Measurements from ENCODE around the gene LUZP4. TPM values are rescaled to one million over a fixed set of nuclear protein-coding genes. Genes with fewer than 3 reads are reported as not detected.

Gene LUZP4
- total and polyA plus RNA-seq, 10 of the 15 experiments (the other 5 are each of a cell fraction or from before 2014, with no cell fraction given): not detected

DNA sequence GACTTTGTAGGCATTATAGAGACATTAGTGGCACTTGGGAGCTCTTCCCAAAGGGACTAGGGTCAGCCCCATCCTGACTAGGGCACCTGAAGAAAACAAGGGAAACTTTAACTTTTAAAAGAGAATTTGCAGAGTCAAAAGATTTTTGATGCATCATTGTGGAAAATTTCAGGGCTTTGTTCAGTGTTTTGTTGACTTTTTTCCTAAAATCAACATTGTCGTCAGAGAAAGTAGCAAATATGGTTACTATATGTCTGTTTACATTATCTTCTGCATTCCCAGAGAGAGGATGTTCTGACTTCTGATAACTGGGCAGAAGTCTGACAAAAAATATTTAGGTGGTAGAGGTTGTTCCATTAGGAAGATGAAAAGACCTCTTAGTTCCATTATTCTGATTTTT lies 51.9 kb downstream of the LUZP4 start:
- Histone ChIP-seq H2AFZ (ENCODE audit: control insufficient read depth, low read depth, low read length) (no peak overlapping the region), H3K4me1 (ENCODE audit: control insufficient read depth, insufficient read depth, low read length) (no peaks in the 10 kb centered on the region), H3K4me3 (no peak overlapping the region), H3K9me3 (replicated peaks; ENCODE audit: control insufficient read depth, insufficient read depth, low read length) (no peaks in the 10 kb centered on the region), H3K9ac (ENCODE audit: control insufficient read depth, insufficient read depth, low read length) (no peak overlapping the region), H3K79me2 (ENCODE audit: control insufficient read depth, insufficient read depth, low read length) (no peaks in the 10 kb centered on the region), H3K4me2 (ENCODE audit: control insufficient read depth, insufficient read depth) (no peak overlapping the region), H3K27me3 (replicated peaks in 1 of 2; ENCODE audit: control insufficient read depth in 2 of 2, insufficient read depth in 2 of 2, low read length in 1 of 2) (no peaks in the 10 kb centered on the region), H4K20me1 (ENCODE audit: control insufficient read depth, insufficient read depth) (no peaks in the 10 kb centered on the region), H3K36me3 (ENCODE audit: control insufficient read depth in 2 of 2, insufficient read depth in 2 of 2, low read length in 1 of 2) (no peaks in the 10 kb centered on the region), H3K27ac (ENCODE audit: control insufficient read depth, insufficient read depth) (no peak overlapping the region)
- ChIA-PET POLR2A (no interaction called here), RAD21 (ENCODE audit: unreplicated experiment) (no interaction called here), SMC1A (ENCODE audit: uncharacterized antibody, unreplicated experiment) (interaction anchor here (1.3 to 2.9 kb wide), 2 partner anchors 13 to 22 kb away, joined by 3 to 11 read pairs; no protein-coding TSS in a partner anchor), CTCF (interaction anchor here (1.0 kb wide), 1 partner anchor 12 kb away, joined by 3 read pairs; no protein-coding TSS in a partner anchor)
- TF ChIP-seq ZSCAN29 (IDR thresholded peaks at IDR 0.05) (no peak), NR2F1 (conservative IDR thresholded peaks at IDR 0.05) (no peak), POU2F2 (IDR thresholded peaks at IDR 0.05; ENCODE audit: borderline replicate concordance, low read depth, low read length) (no peak), FOXM1 (IDR thresholded peaks at IDR 0.05; ENCODE audit: low read depth, low read length) (no peak), STAT3 (IDR thresholded peaks at IDR 0.05; ENCODE audit: low read depth, low read length) (no peak), ZNF622 (IDR thresholded peaks at IDR 0.05) (no peak), BRCA1 (IDR thresholded peaks at IDR 0.05; ENCODE audit: low read depth, low read length) (no peak), ZNF207 (IDR thresholded peaks at IDR 0.05; ENCODE audit: borderline replicate concordance) (no peak), TAF1 (IDR thresholded peaks at IDR 0.05; ENCODE audit: borderline replicate concordance, low read depth, low read length) (no peak), SIN3A (IDR thresholded peaks at IDR 0.05; ENCODE audit: low read depth, low read length) (no peak), ZNF274 (IDR thresholded peaks at IDR 0.05; ENCODE audit: insufficient read depth, insufficient read length) (no peak), GABPA (IDR thresholded peaks at IDR 0.05; ENCODE audit: low read depth) (no peak), CBX5 (IDR thresholded peaks at IDR 0.05; ENCODE audit: low read depth) (no peak), ATF7 (IDR thresholded peaks at IDR 0.05; ENCODE audit: low read depth) (no peak), WRNIP1 (IDR thresholded peaks at IDR 0.05; ENCODE audit: borderline replicate concordance, low read depth, low read length) (no peak)
- TF ChIP-seq, protein P1, sequence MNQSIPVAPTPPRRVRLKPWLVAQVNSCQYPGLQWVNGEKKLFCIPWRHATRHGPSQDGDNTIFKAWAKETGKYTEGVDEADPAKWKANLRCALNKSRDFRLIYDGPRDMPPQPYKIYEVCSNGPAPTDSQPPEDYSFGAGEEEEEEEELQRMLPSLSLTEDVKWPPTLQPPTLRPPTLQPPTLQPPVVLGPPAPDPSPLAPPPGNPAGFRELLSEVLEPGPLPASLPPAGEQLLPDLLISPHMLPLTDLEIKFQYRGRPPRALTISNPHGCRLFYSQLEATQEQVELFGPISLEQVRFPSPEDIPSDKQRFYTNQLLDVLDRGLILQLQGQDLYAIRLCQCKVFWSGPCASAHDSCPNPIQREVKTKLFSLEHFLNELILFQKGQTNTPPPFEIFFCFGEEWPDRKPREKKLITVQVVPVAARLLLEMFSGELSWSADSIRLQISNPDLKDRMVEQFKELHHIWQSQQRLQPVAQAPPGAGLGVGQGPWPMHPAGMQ (IDR thresholded peaks at IDR 0.05; ENCODE audit: borderline replicate concordance): no peak
- TF ChIP-seq, protein P2, sequence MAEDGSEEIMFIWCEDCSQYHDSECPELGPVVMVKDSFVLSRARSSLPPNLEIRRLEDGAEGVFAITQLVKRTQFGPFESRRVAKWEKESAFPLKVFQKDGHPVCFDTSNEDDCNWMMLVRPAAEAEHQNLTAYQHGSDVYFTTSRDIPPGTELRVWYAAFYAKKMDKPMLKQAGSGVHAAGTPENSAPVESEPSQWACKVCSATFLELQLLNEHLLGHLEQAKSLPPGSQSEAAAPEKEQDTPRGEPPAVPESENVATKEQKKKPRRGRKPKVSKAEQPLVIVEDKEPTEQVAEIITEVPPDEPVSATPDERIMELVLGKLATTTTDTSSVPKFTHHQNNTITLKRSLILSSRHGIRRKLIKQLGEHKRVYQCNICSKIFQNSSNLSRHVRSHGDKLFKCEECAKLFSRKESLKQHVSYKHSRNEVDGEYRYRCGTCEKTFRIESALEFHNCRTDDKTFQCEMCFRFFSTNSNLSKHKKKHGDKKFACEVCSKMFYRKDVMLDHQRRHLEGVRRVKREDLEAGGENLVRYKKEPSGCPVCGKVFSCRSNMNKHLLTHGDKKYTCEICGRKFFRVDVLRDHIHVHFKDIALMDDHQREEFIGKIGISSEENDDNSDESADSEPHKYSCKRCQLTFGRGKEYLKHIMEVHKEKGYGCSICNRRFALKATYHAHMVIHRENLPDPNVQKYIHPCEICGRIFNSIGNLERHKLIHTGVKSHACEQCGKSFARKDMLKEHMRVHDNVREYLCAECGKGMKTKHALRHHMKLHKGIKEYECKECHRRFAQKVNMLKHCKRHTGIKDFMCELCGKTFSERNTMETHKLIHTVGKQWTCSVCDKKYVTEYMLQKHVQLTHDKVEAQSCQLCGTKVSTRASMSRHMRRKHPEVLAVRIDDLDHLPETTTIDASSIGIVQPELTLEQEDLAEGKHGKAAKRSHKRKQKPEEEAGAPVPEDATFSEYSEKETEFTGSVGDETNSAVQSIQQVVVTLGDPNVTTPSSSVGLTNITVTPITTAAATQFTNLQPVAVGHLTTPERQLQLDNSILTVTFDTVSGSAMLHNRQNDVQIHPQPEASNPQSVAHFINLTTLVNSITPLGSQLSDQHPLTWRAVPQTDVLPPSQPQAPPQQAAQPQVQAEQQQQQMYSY (CRISPR knock-in tag; IDR thresholded peaks at IDR 0.05): no peak
- 43% methylated on average over 1 of the region's 1 CpG for WGBS (ENCODE audit: insufficient coverage, insufficient replicate concordance, low lambda C conversion rate, missing lambda C conversion rate)
- in situ Hi-C loops (cut with MboI): no loop called here
- DNase-seq (ENCODE audit: low read depth, low spot score): no peak
- no peak for FAIRE-seq
- intact Hi-C loops (cut with micrococcal nuclease; ENCODE audit: unreplicated experiment): no loop called here
- BruUV-seq (replicated peaks): no TSS peak
- no peak for ATAC-seq
